Karpas-422 (cell line): ENCODE data around the gene FAM83E. TPM values are rescaled to one million over a fixed set of nuclear protein-coding genes. Genes with fewer than 3 reads are reported as not detected.
A peak's percentile ranks its signal among the peaks of the same experiment; 100 is the strongest.

Source experiments
- DNase-seq: peaks from one replicate; pipeline ENCODE4 v3.0.0-alpha.2; 2015
- H2AFZ ChIP-seq: fragments of 200-600 bp; sonication (generic); 2 replicates; pipeline ENCODE4 v1.6.1; 2014; ENCODE audit warnings: antibody characterized with exemption, low read length, mixed read lengths
- H3K27ac ChIP-seq: fragments of 200-600 bp; sonication (generic); 2 replicates; pipeline ENCODE4 v1.5.1; 2014; ENCODE audit warnings: mild to moderate bottlenecking, low read length, moderate library complexity
- H3K27me3 ChIP-seq: fragments of 200-600 bp; sonication (generic); 2 replicates; pipeline ENCODE4 v1.6.1; 2014; ENCODE audit warnings: low read length, mixed read lengths
- H3K36me3 ChIP-seq: fragments of 200-600 bp; sonication (generic); 2 replicates; pipeline ENCODE4 v1.6.1; 2014; ENCODE audit warnings: low read length, mixed read lengths; ENCODE audit not compliant: insufficient read depth
- H3K4me1 ChIP-seq: fragments of 200-600 bp; sonication (generic); 2 replicates; pipeline ENCODE4 v1.6.1; 2014; ENCODE audit warnings: mild to moderate bottlenecking, low read length, mixed read lengths
- H3K4me2 ChIP-seq: fragments of 200-600 bp; sonication (generic); 2 replicates; pipeline ENCODE4 v1.6.1; 2014; ENCODE audit warnings: low read length, low read depth, mild to moderate bottlenecking; ENCODE audit not compliant: poor library complexity, severe bottlenecking
- H3K4me3 ChIP-seq: fragments of 200-600 bp; sonication (generic); 2 replicates; pipeline ENCODE4 v1.5.1; 2014; ENCODE audit warnings: mild to moderate bottlenecking, antibody characterized with exemption, low read length, mixed read lengths
- H3K79me2 ChIP-seq: fragments of 200-600 bp; sonication (generic); 2 replicates; pipeline ENCODE4 v1.6.1; 2014; ENCODE audit warnings: mild to moderate bottlenecking, low read length, mixed read lengths
- H3K9ac ChIP-seq: fragments of 200-600 bp; sonication (generic); 2 replicates; pipeline ENCODE4 v1.6.0; 2014; ENCODE audit warnings: low read length
- H3K9me2 ChIP-seq: fragments of 200-600 bp; sonication (generic), shearing (Covaris generic); replicated peaks from 2 replicates; pipeline ENCODE4 v1.6.0; 2014; ENCODE audit warnings: mild to moderate bottlenecking, low read length, moderate library complexity; ENCODE audit not compliant: insufficient read depth
- H3K9me3 ChIP-seq: fragments of 300-700, 200-600 bp; sonication (generic); 2 replicates; pipeline ENCODE4 v1.6.1; 2014; ENCODE audit warnings: low read length, mixed read lengths
- H4K20me1 ChIP-seq: fragments of 200-600 bp; sonication (generic); 2 replicates; pipeline ENCODE4 v1.6.1; 2014; ENCODE audit warnings: mild to moderate bottlenecking, antibody characterized with exemption, low read length, low read depth; ENCODE audit not compliant: insufficient read depth
- total RNA-seq: library from RNA; depleted of rRNA; stranded (reverse); fragments of >200 nt; shearing (Covaris generic); gene quantifications from 2 replicates; pipeline ENCODE4 v1.2.3, GENCODE V29; 2014; ENCODE audit warnings: low replicate concordance

The FAM83E gene
- total RNA-seq, 1 experiment from 2014 or later = 1.2 TPM

DNA sequence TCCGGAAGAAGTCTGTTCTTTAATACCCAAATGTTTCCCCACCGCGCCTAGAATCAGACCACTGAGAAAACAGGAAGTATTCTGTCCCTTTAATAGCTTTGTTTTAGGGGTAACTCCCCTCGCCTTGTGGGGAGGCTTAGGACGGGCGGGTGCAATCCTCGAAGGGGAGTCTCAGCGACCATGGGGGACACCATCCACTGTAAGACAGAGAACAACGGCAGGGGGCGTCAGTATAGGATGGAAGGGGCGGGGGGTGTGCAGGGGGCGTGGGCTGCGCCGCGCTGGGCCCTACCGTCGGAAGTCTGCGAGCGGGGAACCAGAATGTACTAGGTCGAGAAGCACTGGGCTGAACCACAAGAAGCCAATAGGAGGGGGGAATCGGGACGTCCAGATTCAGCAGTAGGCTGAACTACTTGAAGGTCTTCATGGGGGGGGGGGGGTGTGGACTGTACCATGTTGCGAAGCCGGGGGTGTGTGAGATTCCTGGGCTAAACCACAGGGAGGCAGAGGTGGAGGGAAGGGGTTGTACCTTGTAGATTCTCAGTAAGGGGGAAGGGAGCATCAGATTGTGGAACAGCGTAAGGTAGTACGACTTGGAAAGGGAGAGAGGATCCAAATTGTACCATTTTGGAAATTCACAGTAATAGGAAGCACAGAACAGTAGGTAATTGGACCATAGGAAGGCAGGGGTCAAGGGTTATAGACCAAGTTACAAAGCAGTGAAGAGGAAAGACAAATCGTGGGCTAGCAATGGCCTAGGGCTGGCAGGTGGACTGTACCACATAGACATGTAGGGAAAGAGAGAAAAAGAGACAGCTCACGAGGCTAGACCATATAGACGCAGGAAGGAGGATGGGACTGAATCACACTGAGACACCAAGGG, 23.3 kb upstream of the FAM83E start:
- H2AFZ ChIP-seq = peak overlapping the region; percentile 91
- H3K36me3 ChIP-seq = no peaks in the 10 kb centered on the region
- peak overlapping the region; percentile 89 for H3K27ac ChIP-seq
- H3K4me3 ChIP-seq = peak overlapping the region; percentile 64
- no peaks in the 10 kb centered on the region for H4K20me1 ChIP-seq
- H3K9me2 ChIP-seq = no peaks in the 10 kb centered on the region; the same call in 1 of the 2 replicates
- peak overlapping the region; percentile 60 for H3K4me2 ChIP-seq
- peaks cover 48% of the 10 kb centered on the region for H3K4me1 ChIP-seq
- peaks cover 4% of the 10 kb centered on the region; the same call in 1 of the 2 replicates for H3K79me2 ChIP-seq
- no peaks in the 10 kb centered on the region for H3K9me3 ChIP-seq
- peak; percentile 95 for DNase-seq
- no peaks in the 10 kb centered on the region for H3K27me3 ChIP-seq
- H3K9ac ChIP-seq = peak overlapping the region; percentile 69

DNA sequence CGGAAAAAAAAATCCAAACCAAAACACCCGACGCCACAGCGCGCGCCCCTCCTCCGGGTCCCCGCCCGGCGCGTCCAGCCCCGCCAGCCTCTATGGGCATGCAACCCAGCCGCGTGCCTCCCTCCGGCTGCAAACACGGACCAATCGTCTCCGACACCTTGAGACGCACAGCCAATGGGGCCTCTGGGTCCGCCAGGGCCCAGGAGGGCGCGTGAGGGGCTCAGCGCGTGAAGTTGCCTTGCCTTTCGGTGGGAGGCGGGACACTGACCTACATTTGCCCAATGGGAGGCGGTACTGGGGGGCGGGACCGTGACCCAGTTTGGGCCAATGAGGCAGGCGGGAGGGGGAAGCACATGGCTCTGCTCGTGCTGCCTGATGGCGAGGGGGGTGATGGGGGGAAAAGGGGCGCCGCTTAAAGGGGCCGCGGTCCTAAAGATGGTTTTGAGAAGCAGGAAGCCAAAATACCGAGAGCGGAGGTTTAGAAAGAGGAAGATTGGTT, 22.6 kb upstream of the FAM83E start:
- H3K4me2 ChIP-seq = peak overlapping the region; percentile 86
- H3K4me3 ChIP-seq = peak overlapping the region; percentile 64
- H3K27ac ChIP-seq = peak overlapping the region; percentile 89
- no peaks in the 10 kb centered on the region for H3K9me3 ChIP-seq
- DNase-seq = peak; percentile 100
- peaks cover 48% of the 10 kb centered on the region for H3K4me1 ChIP-seq
- peak overlapping the region; percentile 91; the same call in 1 of the 2 replicates for H2AFZ ChIP-seq
- no peaks in the 10 kb centered on the region for H3K27me3 ChIP-seq
- H4K20me1 ChIP-seq = no peaks in the 10 kb centered on the region
- no peaks in the 10 kb centered on the region; the same call in 1 of the 2 replicates for H3K9me2 ChIP-seq
- H3K79me2 ChIP-seq = peaks cover 4% of the 10 kb centered on the region; the same call in 1 of the 2 replicates
- peak overlapping the region; percentile 69 for H3K9ac ChIP-seq
- no peaks in the 10 kb centered on the region for H3K36me3 ChIP-seq

DNA sequence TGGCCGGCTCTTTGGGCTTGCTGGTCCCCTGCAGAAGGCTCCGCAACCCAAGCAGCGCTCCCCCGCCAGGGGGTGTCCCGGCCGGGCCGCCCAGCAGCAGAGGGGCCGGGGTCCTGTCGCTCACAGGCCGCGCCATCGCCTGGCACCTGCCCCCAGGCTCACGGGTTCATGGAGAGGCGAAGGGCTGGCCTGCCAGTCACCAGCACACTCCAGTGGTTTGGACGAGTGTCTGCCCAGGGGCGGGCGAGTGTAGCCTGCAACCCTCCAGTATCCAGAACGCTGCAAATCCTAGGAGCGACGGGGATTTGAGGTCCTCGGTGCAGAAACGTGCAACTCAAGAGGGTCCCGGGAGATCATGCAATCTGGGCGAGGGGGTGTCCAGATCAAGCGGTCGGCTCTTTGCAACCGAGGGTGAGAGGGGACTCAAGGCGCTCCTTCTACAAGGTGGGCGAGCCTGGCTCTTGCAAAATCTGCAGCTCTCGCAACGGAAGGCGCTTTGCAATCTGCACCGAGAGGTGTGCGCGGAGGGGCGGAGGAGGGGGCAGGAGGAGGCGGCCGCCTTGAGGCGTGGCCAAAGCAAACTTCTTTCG, 22.1 kb upstream of the FAM83E start, which contains the start of gene DBP:
Gene DBP, minus strand, starts transcription at position 521 of the 590 bp plus-strand sequence. Its CDS starts 385 bp downstream, at position 136.
- H3K36me3 ChIP-seq = no peaks in the 10 kb centered on the region
- H3K9me2 ChIP-seq = no peaks in the 10 kb centered on the region; the same call in 1 of the 2 replicates
- H3K4me2 ChIP-seq = peak within 1 kb of the TSS; percentile 86
- H3K4me3 ChIP-seq = peak within 1 kb of the TSS; percentile 88
- peaks cover 48% of the 10 kb centered on the region for H3K4me1 ChIP-seq
- no peaks in the 10 kb centered on the region for H3K27me3 ChIP-seq
- H3K27ac ChIP-seq = peak within 1 kb of the TSS; percentile 89
- peak within 1 kb of the TSS; percentile 91; the same call in 1 of the 2 replicates for H2AFZ ChIP-seq
- H3K79me2 ChIP-seq = peaks cover 4% of the 10 kb centered on the region; the same call in 1 of the 2 replicates
- H3K9ac ChIP-seq = peak within 1 kb of the TSS; percentile 83
- H4K20me1 ChIP-seq = no peaks in the 10 kb centered on the region
- H3K9me3 ChIP-seq = no peaks in the 10 kb centered on the region
- no peak for DNase-seq

DNA sequence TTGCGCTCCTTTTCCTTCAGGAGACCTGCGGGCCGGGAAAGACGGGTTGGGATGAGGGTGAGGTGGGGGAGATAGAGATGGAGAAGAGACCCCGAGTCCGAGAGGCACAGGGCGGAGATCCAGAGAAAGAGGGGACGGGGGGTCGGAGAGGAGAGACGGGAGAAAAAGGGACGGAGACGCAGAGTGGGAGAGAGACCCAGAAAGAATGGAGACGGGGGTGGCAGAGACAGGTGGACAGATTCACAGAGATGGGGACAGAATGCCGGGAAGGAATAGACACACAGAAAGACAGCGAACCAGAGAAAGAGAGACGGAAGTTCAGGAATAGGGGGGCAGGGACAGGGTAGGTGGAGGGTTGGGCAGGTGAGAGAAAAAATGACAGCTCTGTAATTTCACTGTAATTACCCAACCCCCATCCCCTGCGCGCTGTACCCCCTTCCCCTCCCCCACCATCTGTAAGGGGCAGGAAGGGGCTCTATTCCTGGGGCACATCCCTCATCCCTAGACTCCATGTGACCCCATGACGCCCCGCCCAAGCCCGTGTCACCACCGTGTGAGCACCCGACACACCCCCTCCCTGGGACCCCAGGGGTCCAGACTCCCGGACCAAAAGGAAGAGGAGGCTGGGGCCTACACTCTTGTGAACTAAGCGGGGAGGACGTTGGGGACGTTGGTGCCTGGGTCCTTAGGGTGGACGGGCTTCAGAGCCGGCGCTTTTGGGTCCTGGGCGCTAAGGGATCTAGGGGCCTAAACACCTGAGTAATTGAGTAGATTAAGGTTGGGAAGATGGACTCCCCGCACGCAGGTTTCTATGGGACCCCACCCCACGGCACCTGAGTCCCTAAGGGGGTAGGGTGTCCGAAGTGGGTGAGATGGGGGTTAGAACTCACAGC, 21.3 kb upstream of the FAM83E start:
- no peaks in the 10 kb centered on the region for H4K20me1 ChIP-seq
- H3K9ac ChIP-seq = peak overlapping the region; percentile 83
- peaks cover 4% of the 10 kb centered on the region; the same call in 1 of the 2 replicates for H3K79me2 ChIP-seq
- H3K9me2 ChIP-seq = no peaks in the 10 kb centered on the region; the same call in 1 of the 2 replicates
- peak overlapping the region; percentile 88 for H3K4me3 ChIP-seq
- peak overlapping the region; percentile 88 for H3K27ac ChIP-seq
- H3K4me1 ChIP-seq = peaks cover 48% of the 10 kb centered on the region
- no peaks in the 10 kb centered on the region for H3K27me3 ChIP-seq
- peak overlapping the region; percentile 86 for H3K4me2 ChIP-seq
- H3K36me3 ChIP-seq = no peaks in the 10 kb centered on the region
- no peaks in the 10 kb centered on the region for H3K9me3 ChIP-seq
- peak; percentile 65 for DNase-seq
- H2AFZ ChIP-seq = no peak overlapping the region

DNA sequence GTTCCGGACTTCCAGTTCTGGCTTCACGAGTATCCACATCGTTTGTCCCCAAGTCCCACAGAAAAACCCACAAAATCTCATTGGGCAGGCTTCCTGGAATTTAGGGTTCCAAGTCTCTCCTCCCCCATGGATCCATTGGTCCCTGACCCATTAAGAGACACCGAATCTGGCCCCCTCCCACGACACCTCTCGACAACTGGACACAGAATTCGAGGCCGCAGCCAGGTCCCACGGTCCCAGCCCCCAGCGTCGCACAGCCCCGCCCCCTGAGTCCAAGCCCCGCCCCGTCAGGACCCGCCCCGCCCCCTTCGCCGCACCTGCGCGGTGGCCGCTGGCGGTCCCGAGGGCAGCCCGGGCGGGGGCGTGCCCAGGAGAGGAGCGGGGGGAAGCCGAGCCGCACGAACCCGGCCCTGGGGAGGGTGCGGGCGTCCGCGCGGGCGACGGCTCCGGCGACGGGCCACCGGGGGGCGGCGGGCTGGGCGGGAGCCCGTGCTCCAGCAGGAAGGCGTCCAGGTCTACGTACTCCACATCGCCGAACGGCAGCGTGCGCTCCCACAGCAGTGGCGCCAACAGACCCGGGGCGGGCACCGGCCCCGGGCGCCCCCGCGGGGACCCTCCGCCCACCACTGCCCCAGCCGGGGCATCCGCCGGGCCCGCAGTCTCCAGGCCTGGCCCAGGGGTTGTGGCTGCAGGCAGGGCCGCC, 20.5 kb upstream of the FAM83E start:
- H2AFZ ChIP-seq = no peak overlapping the region
- no peaks in the 10 kb centered on the region; the same call in 1 of the 2 replicates for H3K9me2 ChIP-seq
- H3K4me1 ChIP-seq = peaks cover 48% of the 10 kb centered on the region
- peak overlapping the region; percentile 83 for H3K9ac ChIP-seq
- H3K4me3 ChIP-seq = peak overlapping the region; percentile 88
- peak overlapping the region; percentile 88 for H3K27ac ChIP-seq
- DNase-seq = peak; percentile 90
- no peaks in the 10 kb centered on the region for H4K20me1 ChIP-seq
- no peaks in the 10 kb centered on the region; the same call in 1 of the 2 replicates for H3K36me3 ChIP-seq
- H3K9me3 ChIP-seq = no peaks in the 10 kb centered on the region
- no peaks in the 10 kb centered on the region for H3K27me3 ChIP-seq
- H3K79me2 ChIP-seq = peaks cover 4% of the 10 kb centered on the region; the same call in 1 of the 2 replicates
- H3K4me2 ChIP-seq = peak overlapping the region; percentile 86

DNA sequence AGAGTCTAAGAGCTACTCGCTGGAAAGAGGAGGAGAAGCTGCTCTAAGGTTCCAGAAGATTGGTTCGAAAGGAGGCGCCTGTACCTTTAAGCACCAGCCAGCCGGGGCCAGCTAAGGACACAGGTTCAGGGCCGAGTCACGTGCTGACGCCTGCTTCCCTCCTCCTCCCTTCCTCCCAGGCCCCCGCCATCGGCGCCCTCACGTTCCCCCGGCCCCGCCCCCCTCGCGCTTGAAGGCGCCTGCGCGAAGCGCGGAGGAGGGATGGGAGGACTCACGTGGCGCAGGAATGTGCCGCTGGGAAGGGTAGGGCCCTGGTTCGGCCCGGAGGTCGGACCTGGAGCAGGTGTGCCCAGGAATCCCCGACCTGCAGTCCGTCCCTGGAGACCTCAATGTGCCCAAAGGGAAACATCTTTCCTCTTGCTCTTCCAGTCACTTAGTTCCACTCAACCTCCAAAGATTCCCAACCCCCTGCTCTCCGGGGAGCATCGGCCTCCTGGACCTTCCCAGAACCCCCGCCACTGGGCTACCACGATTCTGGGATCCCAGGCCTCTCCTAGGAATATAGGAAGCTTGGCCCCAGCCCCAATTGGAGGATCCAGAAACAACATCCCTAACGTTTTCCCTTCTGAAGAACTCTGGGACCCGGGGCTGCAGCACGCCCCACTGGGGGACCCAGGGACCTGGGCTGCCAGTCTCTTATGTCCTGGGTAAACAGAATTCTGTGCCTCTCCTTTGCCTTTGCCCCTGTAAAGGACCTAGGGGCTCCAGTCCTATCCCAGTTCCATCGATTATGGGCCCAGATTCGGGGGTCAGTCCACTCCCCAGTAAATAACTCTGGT, 19.8 kb upstream of the FAM83E start:
- H3K4me1 ChIP-seq = peaks cover 48% of the 10 kb centered on the region
- H3K9me3 ChIP-seq = no peaks in the 10 kb centered on the region
- peak overlapping the region; percentile 63 for H3K4me3 ChIP-seq
- peaks cover 4% of the 10 kb centered on the region; the same call in 1 of the 2 replicates for H3K79me2 ChIP-seq
- peak overlapping the region; percentile 80 for H3K27ac ChIP-seq
- H4K20me1 ChIP-seq = peaks cover 7% of the 10 kb centered on the region
- H3K9me2 ChIP-seq = no peaks in the 10 kb centered on the region; the same call in 1 of the 2 replicates
- H3K27me3 ChIP-seq = no peaks in the 10 kb centered on the region
- H3K9ac ChIP-seq = peak overlapping the region; percentile 73
- H2AFZ ChIP-seq = no peak overlapping the region; the same call in 1 of the 2 replicates
- peak; percentile 98 for DNase-seq
- H3K36me3 ChIP-seq = peaks cover 7% of the 10 kb centered on the region
- H3K4me2 ChIP-seq = peak overlapping the region; percentile 83
